Frontal cortex (tissue), 4 donors: ENCODE data around the gene FRRS1. TPM values are rescaled to one million over a fixed set of nuclear protein-coding genes. Genes with fewer than 3 reads are reported as not detected.

ENCODE experiments used
- DNase-seq, 2 donors: peaks; one replicate each; pipeline ENCODE4 v3.0.0; 2012; ENCODE audit warnings: low spot score in 2 of 2
- FAIRE-seq: peaks from 2 replicates; lab custom pipeline; 2012; peaks lifted over from hg19 to GRCh38; lab: Jason Lieb, UNC
- small RNA-seq: library from RNA; depleted of rRNA; stranded (forward); fragments of <200 nt; gene quantifications from one replicate; pipeline ENCODE3, GENCODE V24; 2014
- total RNA-seq: library from RNA; depleted of rRNA; stranded (reverse); fragments of >200 nt; gene quantifications from one replicate; pipeline ENCODE4 v1.2.3, GENCODE V29; 2014
- donor health status: control.
- donor health status: control.
- donor health status: control.

The FRRS1 gene
- total RNA-seq, 1 donor from 2014 or later: 2.4 TPM

DNA sequence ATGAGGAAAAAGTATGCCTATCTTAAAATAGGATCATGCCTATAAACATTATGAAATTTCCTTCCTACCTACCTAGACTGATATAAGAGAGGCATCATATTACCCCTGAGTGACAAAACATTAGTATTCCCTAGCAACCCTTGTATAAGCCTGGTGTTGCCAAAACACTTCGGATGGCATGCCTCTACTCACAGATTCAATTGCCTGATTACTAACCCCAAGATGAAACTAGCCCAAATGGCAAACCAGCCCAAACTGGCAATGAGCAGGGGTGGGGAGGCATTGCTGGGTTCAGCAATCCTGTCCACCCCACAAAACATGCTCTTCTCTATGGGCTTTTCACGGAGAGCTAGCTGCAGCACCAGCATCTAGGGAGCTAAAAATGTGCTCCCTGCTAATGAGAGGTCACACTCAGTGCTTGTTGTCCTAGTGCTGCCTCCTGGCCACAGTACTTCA, 106.7 kb downstream of the FRRS1 start:
- DNase-seq (no peak), FAIRE-seq (no peak)

Small RNA genes lying within 50 kb of the gene (small RNA-seq; reads per million reads assigned to genes)
- gene RF00019: not detected
- gene RNU4-75P: not detected

Other genes starting within 250 kb of the FRRS1 start
- gene PALMD, start 120.5 kb downstream of the FRRS1 start, total RNA-seq: 40.8 TPM
- 36.3 TPM for gene AGL, start 83.7 kb upstream of the FRRS1 start, total RNA-seq
- gene SLC35A3, start 203.4 kb upstream of the FRRS1 start, total RNA-seq: 31.8 TPM